Activated CD4-positive, alpha-beta T cell treated with anti-CD3 and anti-CD28 coated beads, Interleukin-2, amount 10 ng/mL, durations not matched to agents 7 days and 5 days (primary cell): ENCODE results near the gene EPHB2. TPM values are rescaled to one million over a fixed set of nuclear protein-coding genes. Genes with fewer than 3 reads are reported as not detected.

ENCODE experiments used
- CTCF ChIA-PET: fragments of 350-600 bp; sonication (Branson Sonifier 250); formaldehyde crosslinking; loops from one replicate; lab custom pipeline; 2021; ENCODE audit warnings: antibody characterized with exemption; lab: Charles Lee
- POLR2A ChIA-PET: fragments of 350-600 bp; sonication (Branson Sonifier 250); formaldehyde crosslinking; loops from one replicate; lab custom pipeline; 2021; ENCODE audit warnings: antibody characterized with exemption; lab: Charles Lee
- DNase-seq: peaks from one replicate; pipeline ENCODE4 v3.0.0-alpha.2; 2020
- H3K27ac Mint-ChIP-seq: one replicate; pipeline ENCODE4 v1.8.0; 2021; ENCODE audit warnings: mild to moderate bottlenecking, moderate library complexity, mixed read lengths
- H3K27me3 Mint-ChIP-seq: one replicate; pipeline ENCODE4 v1.8.0; 2021; ENCODE audit warnings: mixed read lengths
- H3K36me3 Mint-ChIP-seq: one replicate; pipeline ENCODE4 v1.8.0; 2021; ENCODE audit warnings: low read depth, mixed read lengths
- H3K4me1 Mint-ChIP-seq: one replicate; pipeline ENCODE4 v1.8.0; 2021; ENCODE audit warnings: mixed read lengths
- H3K4me3 Mint-ChIP-seq: one replicate; pipeline ENCODE4 v1.8.0; 2021; ENCODE audit warnings: mild to moderate bottlenecking, moderate library complexity, mixed read lengths
- H3K9me3 Mint-ChIP-seq: one replicate; pipeline ENCODE4 v1.8.0; 2021; ENCODE audit warnings: mixed read lengths
- total RNA-seq, 2 experiments: library from RNA; stranded (reverse); gene quantifications; one replicate each; pipeline ENCODE4 v1.2.3, GENCODE V29; 2021

Gene EPHB2
- total RNA-seq, 2 experiments from 2014 or later, result 0.08 TPM; not detected in 1

DNA sequence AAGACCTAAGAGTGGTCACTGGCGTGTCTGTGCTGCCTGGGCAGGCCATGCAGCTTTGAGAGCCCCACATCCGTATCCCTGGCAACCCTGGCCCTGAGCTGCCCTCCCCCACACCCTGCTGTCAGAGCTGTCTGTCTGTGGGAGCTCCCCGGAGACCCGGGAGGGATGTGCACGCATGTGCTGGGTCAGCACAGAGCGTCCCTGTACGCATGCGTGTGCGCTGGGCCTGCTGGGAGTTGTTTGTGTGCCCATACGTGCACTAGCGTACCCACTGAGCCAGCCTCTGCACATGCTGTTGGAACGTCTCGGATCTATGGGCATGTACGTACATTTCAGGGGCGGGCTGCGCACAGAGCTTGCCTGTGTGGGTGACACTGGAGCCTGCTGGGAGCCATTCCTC lies 89.3 kb downstream of the EPHB2 start:
- Mint-ChIP-seq H3K27me3 (no peaks in the 10 kb centered on the region), H3K4me3 (no peak overlapping the region), H3K9me3 (no peaks in the 10 kb centered on the region), H3K4me1 (no peaks in the 10 kb centered on the region), H3K27ac (no peak overlapping the region), H3K36me3 (no peaks in the 10 kb centered on the region)
- no peak for DNase-seq
- CTCF ChIA-PET, result no interaction called here
- POLR2A ChIA-PET, result no interaction called here

GRCh38 chr1:22800629-22801028 lies 90.0 kb downstream of the EPHB2 start:
- ChIA-PET POLR2A (no interaction called here), CTCF (no interaction called here)
- Mint-ChIP-seq H3K36me3 (no peaks in the 10 kb centered on the region), H3K4me3 (no peak overlapping the region), H3K27ac (no peak overlapping the region), H3K9me3 (no peaks in the 10 kb centered on the region), H3K4me1 (no peaks in the 10 kb centered on the region), H3K27me3 (no peaks in the 10 kb centered on the region)
- DNase-seq, result no peak

DNA sequence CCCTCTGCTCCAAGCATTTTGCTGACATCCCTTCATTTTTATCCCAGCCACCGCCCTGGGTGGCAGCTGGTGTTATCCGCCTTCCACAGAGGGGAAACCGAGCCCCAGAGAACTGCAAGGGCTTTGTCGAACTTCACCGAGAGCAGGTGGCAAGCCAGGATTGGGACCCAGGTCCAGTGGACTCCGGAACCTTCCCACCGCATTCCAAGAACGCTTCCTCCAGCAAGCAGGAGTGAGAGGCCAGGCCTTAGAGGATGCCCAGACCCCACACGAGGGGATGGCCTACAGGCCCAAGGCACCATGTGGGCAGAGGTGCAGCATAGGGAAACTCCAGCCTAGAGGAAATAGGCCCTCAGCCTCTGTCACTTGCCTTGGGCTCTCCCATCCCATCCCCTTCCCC lies 90.7 kb downstream of the EPHB2 start:
- Mint-ChIP-seq H3K27me3 (no peaks in the 10 kb centered on the region), H3K4me3 (no peak overlapping the region), H3K27ac (no peak overlapping the region), H3K36me3 (no peaks in the 10 kb centered on the region), H3K4me1 (no peaks in the 10 kb centered on the region), H3K9me3 (no peaks in the 10 kb centered on the region)
- POLR2A ChIA-PET, result no interaction called here
- DNase-seq, result no peak
- CTCF ChIA-PET, result no interaction called here

GRCh38 chr1:22801761-22802160 lies 91.1 kb downstream of the EPHB2 start:
- H3K4me1 Mint-ChIP-seq, result no peaks in the 10 kb centered on the region
- H3K9me3 Mint-ChIP-seq, result no peaks in the 10 kb centered on the region
- no peaks in the 10 kb centered on the region for H3K36me3 Mint-ChIP-seq
- ChIA-PET CTCF (no interaction called here), POLR2A (no interaction called here)
- no peak for DNase-seq
- H3K27ac Mint-ChIP-seq, result no peak overlapping the region
- H3K27me3 Mint-ChIP-seq, result no peaks in the 10 kb centered on the region
- H3K4me3 Mint-ChIP-seq, result no peak overlapping the region

GRCh38 chr1:22803833-22804232 lies 93.2 kb downstream of the EPHB2 start:
- H3K36me3 Mint-ChIP-seq, result no peaks in the 10 kb centered on the region
- no peaks in the 10 kb centered on the region for H3K27me3 Mint-ChIP-seq
- H3K9me3 Mint-ChIP-seq, result no peaks in the 10 kb centered on the region
- ChIA-PET CTCF (no interaction called here), POLR2A (no interaction called here)
- H3K27ac Mint-ChIP-seq, result no peak overlapping the region
- DNase-seq, result no peak
- no peaks in the 10 kb centered on the region for H3K4me1 Mint-ChIP-seq
- no peak overlapping the region for H3K4me3 Mint-ChIP-seq

- CTCF ChIA-PET, result no interaction called here
- Mint-ChIP-seq H3K27me3 (no peaks in the 10 kb centered on the region), H3K4me1 (no peaks in the 10 kb centered on the region), H3K36me3 (no peaks in the 10 kb centered on the region), H3K27ac (no peak overlapping the region), H3K4me3 (no peak overlapping the region), H3K9me3 (no peaks in the 10 kb centered on the region)
- DNase-seq, result no peak
- POLR2A ChIA-PET, result no interaction called here
These were observed 93.8 kb downstream of the EPHB2 start for GRCh38 chr1:22804406-22804805.

- no peaks in the 10 kb centered on the region for H3K36me3 Mint-ChIP-seq
- CTCF ChIA-PET, result no interaction called here
- H3K27me3 Mint-ChIP-seq, result no peaks in the 10 kb centered on the region
- no peaks in the 10 kb centered on the region for H3K9me3 Mint-ChIP-seq
- no peak overlapping the region for H3K27ac Mint-ChIP-seq
- POLR2A ChIA-PET, result no interaction called here
- no peak for DNase-seq
- no peaks in the 10 kb centered on the region for H3K4me1 Mint-ChIP-seq
- no peak overlapping the region for H3K4me3 Mint-ChIP-seq
These were observed 94.5 kb downstream of the EPHB2 start for GRCh38 chr1:22804969-22805671.

DNA sequence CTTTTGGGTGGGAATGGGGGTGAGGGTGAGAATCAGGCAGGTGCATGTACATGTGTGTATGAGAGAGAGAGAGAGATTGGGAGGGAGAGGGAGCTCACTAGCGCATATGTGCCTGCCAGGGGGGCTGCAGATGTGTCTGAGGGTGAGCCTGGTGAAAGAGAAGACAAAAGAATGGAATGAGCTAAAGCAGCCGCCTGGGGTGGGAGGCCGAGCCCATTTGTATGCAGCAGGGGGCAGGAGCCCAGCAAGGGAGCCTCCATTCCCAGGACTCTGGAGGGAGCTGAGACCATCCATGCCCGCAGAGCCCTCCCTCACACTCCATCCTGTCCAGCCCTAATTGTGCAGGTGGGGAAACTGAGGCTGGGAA lies 95.0 kb downstream of the EPHB2 start:
- H3K27ac Mint-ChIP-seq, result no peak overlapping the region
- no peak for DNase-seq
- POLR2A ChIA-PET, result no interaction called here
- H3K36me3 Mint-ChIP-seq, result no peaks in the 10 kb centered on the region
- H3K27me3 Mint-ChIP-seq, result no peaks in the 10 kb centered on the region
- H3K4me3 Mint-ChIP-seq, result no peak overlapping the region
- no peaks in the 10 kb centered on the region for H3K4me1 Mint-ChIP-seq
- H3K9me3 Mint-ChIP-seq, result no peaks in the 10 kb centered on the region
- CTCF ChIA-PET, result no interaction called here

DNA sequence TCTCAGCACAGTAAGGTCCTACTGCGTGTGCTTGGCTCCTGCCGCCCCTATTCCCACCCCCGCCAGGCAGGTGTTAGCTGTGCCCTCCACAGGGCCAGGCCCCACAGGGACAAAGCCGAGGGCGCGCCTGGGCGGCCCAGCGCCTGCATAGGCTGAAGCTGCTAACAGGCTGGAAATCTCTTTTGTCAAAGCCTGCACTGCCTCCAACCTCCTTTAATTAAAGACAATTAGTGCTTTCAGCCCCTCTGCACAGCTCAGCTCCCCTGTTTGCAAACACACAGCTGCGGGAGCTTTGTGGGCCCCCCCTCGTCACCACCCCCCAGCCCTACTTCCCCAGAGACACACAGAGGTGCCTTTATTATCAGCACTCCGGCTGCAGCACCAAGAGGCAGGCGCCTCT lies 95.9 kb downstream of the EPHB2 start:
- Mint-ChIP-seq H3K9me3 (no peaks in the 10 kb centered on the region), H3K36me3 (no peaks in the 10 kb centered on the region), H3K27me3 (no peaks in the 10 kb centered on the region), H3K4me1 (no peaks in the 10 kb centered on the region), H3K27ac (no peak overlapping the region), H3K4me3 (no peak overlapping the region)
- ChIA-PET CTCF (no interaction called here), POLR2A (no interaction called here)
- no peak for DNase-seq

DNA sequence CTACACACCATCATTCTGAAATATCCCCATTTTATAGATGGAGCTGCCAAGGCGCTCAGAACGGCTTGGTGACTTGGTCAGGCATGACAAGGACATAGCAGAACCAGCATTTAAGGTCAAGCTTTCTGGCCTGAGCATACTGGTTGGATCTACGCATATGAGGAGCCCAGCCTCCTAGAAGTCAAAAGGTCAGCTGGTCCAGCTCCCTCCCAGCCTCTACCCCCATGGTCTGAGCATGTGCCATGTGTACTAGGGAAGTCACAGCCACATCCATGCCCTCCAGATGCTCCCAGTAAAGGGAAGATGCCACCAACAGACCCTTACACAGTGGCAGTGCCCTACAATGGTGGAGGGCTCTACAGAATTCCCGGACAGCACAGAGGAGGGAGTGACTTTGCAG lies 96.7 kb downstream of the EPHB2 start:
- Mint-ChIP-seq H3K4me1 (no peaks in the 10 kb centered on the region), H3K9me3 (no peaks in the 10 kb centered on the region), H3K36me3 (no peaks in the 10 kb centered on the region), H3K27ac (no peak overlapping the region), H3K27me3 (no peaks in the 10 kb centered on the region), H3K4me3 (no peak overlapping the region)
- POLR2A ChIA-PET, result no interaction called here
- CTCF ChIA-PET, result no interaction called here
- no peak for DNase-seq

- Mint-ChIP-seq H3K36me3 (no peaks in the 10 kb centered on the region), H3K27me3 (no peaks in the 10 kb centered on the region), H3K4me1 (no peaks in the 10 kb centered on the region), H3K27ac (no peak overlapping the region), H3K4me3 (no peak overlapping the region), H3K9me3 (no peaks in the 10 kb centered on the region)
- POLR2A ChIA-PET, result no interaction called here
- DNase-seq, result no peak
- CTCF ChIA-PET, result no interaction called here
These were observed 97.6 kb downstream of the EPHB2 start for GRCh38 chr1:22808186-22808675.

- H3K27ac Mint-ChIP-seq, result no peak overlapping the region
- H3K4me1 Mint-ChIP-seq, result no peaks in the 10 kb centered on the region
- ChIA-PET POLR2A (no interaction called here), CTCF (interaction anchor here (0.6 kb wide), 1 partner anchor 122 kb away, joined by 3 read pairs; no protein-coding TSS in a partner anchor)
- no peak overlapping the region for H3K4me3 Mint-ChIP-seq
- H3K9me3 Mint-ChIP-seq, result no peaks in the 10 kb centered on the region
- no peaks in the 10 kb centered on the region for H3K36me3 Mint-ChIP-seq
- H3K27me3 Mint-ChIP-seq, result no peaks in the 10 kb centered on the region
- no peak for DNase-seq
These were observed 98.2 kb downstream of the EPHB2 start for GRCh38 chr1:22808676-22809483.

DNA sequence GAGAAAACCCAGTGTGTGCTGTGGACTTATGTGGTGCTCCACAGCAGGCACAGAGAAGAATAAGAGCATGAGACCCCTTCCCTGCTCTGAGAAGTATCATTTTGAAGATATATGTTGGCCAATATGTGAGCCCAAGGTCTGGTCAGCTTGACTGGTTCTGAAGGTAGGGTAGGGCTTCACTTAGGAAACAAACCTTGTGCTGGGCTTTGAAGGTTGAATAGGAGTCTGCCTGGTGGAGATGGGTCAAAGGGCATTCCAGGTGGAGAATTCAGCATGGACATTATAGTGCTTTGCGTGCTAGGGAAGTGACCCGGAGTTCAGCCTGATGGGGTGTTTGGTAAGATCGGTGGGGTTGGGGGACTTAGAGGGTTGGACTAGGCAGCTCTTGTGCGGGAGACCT lies 99.1 kb downstream of the EPHB2 start:
- no peaks in the 10 kb centered on the region for H3K27me3 Mint-ChIP-seq
- H3K4me3 Mint-ChIP-seq, result no peak overlapping the region
- H3K9me3 Mint-ChIP-seq, result no peaks in the 10 kb centered on the region
- no peak for DNase-seq
- ChIA-PET POLR2A (no interaction called here), CTCF (no interaction called here)
- H3K27ac Mint-ChIP-seq, result no peak overlapping the region
- H3K4me1 Mint-ChIP-seq, result no peaks in the 10 kb centered on the region
- H3K36me3 Mint-ChIP-seq, result no peaks in the 10 kb centered on the region
